GM12878 (cell line): ENCODE measurements around the gene TMEM144. TPM values are rescaled to one million over a fixed set of nuclear protein-coding genes. Genes with fewer than 3 reads are reported as not detected.

Source experiments
- ATAC-seq: fragments of 200-7000 bp; cut with Tn5 transposase; 3 replicates; pipeline ENCODE4 v1.9.1; 2020; ENCODE audit warnings: mild to moderate bottlenecking, moderate library complexity
- BruUV-seq: library from RNA; stranded (reverse); fragments of 400-500 nt; replicated peaks from 2 replicates; lab custom pipeline; 2021; lab: Mats Ljungman, UMichigan
- CTCF ChIA-PET: fragments of 300-600 bp; sonication (Branson Sonifier 250); formaldehyde crosslinking; extraction: SDS; loops from one replicate; lab custom pipeline; 2021; ENCODE audit warnings: inconsistent platforms; lab: Yijun Ruan, JAX
- POLR2A ChIA-PET: fragments of 350-600 bp; formaldehyde crosslinking; extraction: SDS; loops from one replicate; lab custom pipeline; 2021; ENCODE audit warnings: inconsistent platforms; lab: Charles Lee
- RAD21 ChIA-PET: fragments of 300-600 bp; sonication (Branson Sonifier 250); formaldehyde crosslinking; loops from one replicate; lab custom pipeline; 2023; ENCODE audit warnings: antibody characterized with exemption; ENCODE audit not compliant: unreplicated experiment; lab: Charles Lee
- SMC1A ChIA-PET: fragments of 300-600 bp; sonication (Branson Sonifier 250); formaldehyde crosslinking; loops from one replicate; lab custom pipeline; 2023; ENCODE audit not compliant: unreplicated experiment, uncharacterized antibody; lab: Charles Lee
- DNase-seq: peaks from one replicate; pipeline ENCODE4 v3.0.0-alpha.2; 2011; ENCODE audit warnings: low read depth, low spot score
- FAIRE-seq: peaks from 3 replicates; lab custom pipeline; 2011; peaks lifted over from hg19 to GRCh38; lab: Jason Lieb, UNC
- H2AFZ ChIP-seq: 2 replicates; pipeline ENCODE4 v1.6.0; 2011; ENCODE audit warnings: low read depth, low read length, control low read depth; ENCODE audit not compliant: control insufficient read depth
- H3K27ac ChIP-seq: 2 replicates; pipeline ENCODE4 v1.5.1; 2011; ENCODE audit warnings: control low read depth; ENCODE audit not compliant: control insufficient read depth, insufficient read depth
- H3K27me3 ChIP-seq, 2 experiments: replicated peaks in 1 of 2; 2 replicates each; pipeline versions ENCODE4 v1.6.0 to v1.6.1; 2011; ENCODE audit warnings: low read length in 1 of 2; ENCODE audit not compliant: control insufficient read depth in 2 of 2, insufficient read depth in 2 of 2
- H3K36me3 ChIP-seq, 2 experiments: 2 replicates each; pipeline ENCODE4 v1.5.1; 2011; ENCODE audit warnings: low read length in 1 of 2; ENCODE audit not compliant: control insufficient read depth in 2 of 2, insufficient read depth in 2 of 2
- H3K4me1 ChIP-seq: 2 replicates; pipeline ENCODE4 v1.6.1; 2011; ENCODE audit warnings: mild to moderate bottlenecking, low read length, moderate library complexity, mixed read lengths; ENCODE audit not compliant: control insufficient read depth, insufficient read depth
- H3K4me2 ChIP-seq: 2 replicates; pipeline ENCODE4 v1.6.0; 2011; ENCODE audit warnings: control low read depth; ENCODE audit not compliant: control insufficient read depth, insufficient read depth
- H3K4me3 ChIP-seq: fragments of 200-600 bp; sonication (generic); 2 replicates; pipeline ENCODE4 v1.5.1; 2016
- H3K79me2 ChIP-seq: 2 replicates; pipeline ENCODE4 v1.6.0; 2011; ENCODE audit warnings: low read length; ENCODE audit not compliant: control insufficient read depth, insufficient read depth
- H3K9ac ChIP-seq: 2 replicates; pipeline ENCODE4 v1.8.0; 2011; ENCODE audit warnings: low read length, control low read depth, mixed read lengths; ENCODE audit not compliant: control insufficient read depth, insufficient read depth
- H3K9me3 ChIP-seq: replicated peaks from 3 replicates; pipeline ENCODE4 v1.5.1; 2011; ENCODE audit warnings: mild to moderate bottlenecking, low read length; ENCODE audit not compliant: control insufficient read depth, insufficient read depth
- H4K20me1 ChIP-seq: 2 replicates; pipeline ENCODE4 v1.6.0; 2011; ENCODE audit not compliant: control insufficient read depth, insufficient read depth
- CHD1 ChIP-seq: IDR thresholded peaks from 2 replicates; pipeline ENCODE4 v1.6.1; 2012; ENCODE audit warnings: low read depth, low read length, improper control_type of control experiment
- CUX1 ChIP-seq: IDR thresholded peaks from 2 replicates; pipeline ENCODE4 v1.6.1; 2012; ENCODE audit warnings: improper control_type of control experiment, low read depth, low read length; ENCODE audit not compliant: insufficient replicate concordance
- ETV6 ChIP-seq, 2 experiments: fragments of 450-650 bp in 1 of 2; IDR thresholded peaks in 1 of 2; conservative IDR thresholded peaks in 1 of 2; 2 replicates each; pipeline ENCODE4 v1.6.1; 2014; ENCODE audit warnings: antibody characterized with exemption in 1 of 2, borderline replicate concordance in 1 of 2, low read depth in 1 of 2, mild to moderate bottlenecking in 1 of 2, moderate library complexity in 1 of 2
- GABPA ChIP-seq: IDR thresholded peaks from 2 replicates; pipeline ENCODE4 v1.6.1; 2014; ENCODE audit warnings: antibody characterized with exemption, low read depth, mild to moderate bottlenecking, inconsistent platforms
- MTA3 ChIP-seq: IDR thresholded peaks from 2 replicates; pipeline ENCODE4 v1.6.1; 2012; ENCODE audit warnings: low read length, inconsistent platforms, borderline replicate concordance
- POLR2A ChIP-seq: IDR thresholded peaks from 2 replicates; pipeline ENCODE4 v1.6.1; 2011; ENCODE audit warnings: low read depth, mild to moderate bottlenecking, low read length
- RAD51 ChIP-seq: fragments of 450-650 bp; IDR thresholded peaks from 2 replicates; pipeline ENCODE4 v1.6.1; 2016; ENCODE audit warnings: moderate library complexity, mild to moderate bottlenecking, inconsistent platforms
- RELA ChIP-seq: fragments of 450-650 bp; IDR thresholded peaks from 2 replicates; pipeline ENCODE4 v1.8.0; 2014; ENCODE audit warnings: borderline replicate concordance; ENCODE audit not compliant: partially characterized antibody
- SMAD5 ChIP-seq: IDR thresholded peaks from 2 replicates; pipeline ENCODE4 v1.6.1; 2016; ENCODE audit warnings: antibody characterized with exemption, low read depth
- SMARCA5 ChIP-seq: fragments of 450-650 bp; IDR thresholded peaks from 2 replicates; pipeline ENCODE4 v1.6.1; 2017; ENCODE audit warnings: mild to moderate bottlenecking
- SPI1 ChIP-seq: IDR thresholded peaks from 2 replicates; pipeline ENCODE4 v1.6.1; 2011; ENCODE audit warnings: low read depth, mild to moderate bottlenecking, low read length, moderate library complexity, borderline replicate concordance; ENCODE audit not compliant: insufficient read depth
- SRF ChIP-seq, 2 experiments: IDR thresholded peaks; 2 replicates each; pipeline ENCODE4 v1.6.1; 2011; ENCODE audit warnings: low read depth in 2 of 2, low read length in 2 of 2, mild to moderate bottlenecking in 1 of 2, moderate library complexity in 1 of 2
- TCF7 ChIP-seq: IDR thresholded peaks from 2 replicates; pipeline ENCODE4 v1.6.1; 2014; ENCODE audit warnings: antibody characterized with exemption, borderline replicate concordance
- ZNF217 ChIP-seq: fragments of 450-650 bp; IDR thresholded peaks from 2 replicates; pipeline ENCODE4 v1.6.1; 2017; ENCODE audit warnings: antibody characterized with exemption, mild to moderate bottlenecking
- ZNF687 ChIP-seq: fragments of 450-650 bp; IDR thresholded peaks from 2 replicates; pipeline ENCODE4 v1.6.1; 2017; ENCODE audit warnings: mild to moderate bottlenecking, moderate library complexity
- WGBS: methylation state at CpG from one replicate; pipeline ENCODE4 v1.1.6; 2016; ENCODE audit warnings: low lambda C conversion rate; ENCODE audit not compliant: insufficient replicate concordance, insufficient coverage; ENCODE audit errors: missing lambda C conversion rate; 5-methylcytosine and 5-hydroxymethylcytosine counted together
- in situ Hi-C: fragments of 300-500 bp; cut with MboI; formaldehyde crosslinking; loops from 9 replicates; pipeline ENCODE4 v1.14.3; 2018; ENCODE audit warnings: mixed read lengths
- intact Hi-C: fragments of 100-400 bp; cut with micrococcal nuclease; formaldehyde crosslinking; loops from one replicate; pipeline ENCODE4 v1.14.2; 2022; ENCODE audit not compliant: unreplicated experiment
- polyA plus RNA-seq, 11 experiments: library from polyadenylated mRNA; depleted of rRNA in 4 of 11; unstranded in 6 of 11; stranded (reverse) in 5 of 11; fragments of >200 nt; fragmentation: Nextera tagmentation in 4 of 11; fragmentation: Illumina TruSeq in 1 of 11; extraction: Ambion mirVana in 4 of 11; extraction: Trizol in 1 of 11; gene quantifications; 1 replicate in 1 of 11; 2 replicates in 10 of 11; pipeline versions ENCODE4 v1.2.1 to v1.2.3, GENCODE V29; 2011 to 2016; ENCODE audit warnings: inconsistent platforms in 2 of 11, missing spikeins in 2 of 11, low read depth in 1 of 11
- total RNA-seq, 4 experiments: library from RNA; depleted of rRNA in 3 of 4; stranded (reverse); fragments of >200 nt in 3 of 4; fragmentation: Illumina TruSeq in 1 of 4; extraction: Trizol in 1 of 4; gene quantifications; 2 replicates each; pipeline versions ENCODE4 v1.2.1 to v1.2.3, GENCODE V29; 2013 to 2021

Gene TMEM144
- total and polyA plus RNA-seq, 10 of the 15 experiments (the other 5 are each of a cell fraction or from before 2014, with no cell fraction given): 0.08 to 1.8 (median 1.4) TPM

- ChIA-PET CTCF (no interaction called here), POLR2A (no interaction called here), SMC1A (no interaction called here), RAD21 (no interaction called here)
- DNase-seq: no peak
- Histone ChIP-seq H2AFZ (no peak overlapping the region), H3K27me3 (no peaks in the 10 kb centered on the region), H3K9ac (no peak overlapping the region), H3K27ac (no peak overlapping the region), H4K20me1 (no peaks in the 10 kb centered on the region), H3K79me2 (no peaks in the 10 kb centered on the region), H3K9me3 (no peaks in the 10 kb centered on the region), H3K4me1 (no peaks in the 10 kb centered on the region), H3K4me2 (no peak overlapping the region), H3K36me3 (no peaks in the 10 kb centered on the region), H3K4me3 (no peak overlapping the region)
- intact Hi-C loops (loop anchor here (5.0 kb wide), 1 partner anchor 1186 kb away; no protein-coding TSS in a partner anchor), in situ Hi-C loops (loop anchor here (10.0 to 25.0 kb wide), 3 partner anchors 583 to 1183 kb away; no protein-coding TSS in a partner anchor)
- ATAC-seq: no peak
- no peak for FAIRE-seq
- TF ChIP-seq MTA3 (no peak), RAD51 (no peak), ETV6 (conservative IDR thresholded peaks at IDR 0.05 in 1 of 2, IDR thresholded peaks at IDR 0.05 in 1 of 2; ENCODE audit: borderline replicate concordance in 1 of 2, low read depth in 1 of 2) (no peak), CUX1 (no peak), SMAD5 (no peak), SMARCA5 (no peak), SRF (IDR thresholded peaks at IDR 0.05; ENCODE audit: low read depth in 2 of 2, low read length in 2 of 2) (no peak), GABPA (no peak), POLR2A (no peak), CHD1 (no peak), SPI1 (no peak), ZNF687 (no peak), RELA (no peak), TCF7 (no peak), ZNF217 (no peak)
- BruUV-seq: no TSS peak
- 33% methylated on average over 4 of the region's 4 CpGs for WGBS
These were observed 51.2 kb downstream of the TMEM144 start for GRCh38 chr4:158261480-158261879.
